Pulmonary artery endothelial cell (primary cell): ENCODE data around the gene TMEM87B. TPM values are rescaled to one million over a fixed set of nuclear protein-coding genes. Genes with fewer than 3 reads are reported as not detected.
"Not testable (repeated sequence)": the region's sequence is repeated elsewhere in the genome, so short reads cannot be mapped to it uniquely, and the experiment has no call there.

Source experiments
- DNase-seq: peaks from one replicate; pipeline ENCODE4 v3.0.0-alpha.2; 2011; ENCODE audit warnings: low read depth, low spot score
- total RNA-seq: library from RNA; depleted of rRNA; stranded (reverse); fragments of >200 nt; gene quantifications from 2 replicates; pipeline ENCODE4 v1.2.3, GENCODE V29; 2014

The TMEM87B gene
- total RNA-seq, 1 donor from 2014 or later = 30.2 TPM

GRCh38 chr2:112069794-112070193 is 14.7 kb downstream of the TMEM87B start:
- DNase-seq = not testable (repeated sequence)

GRCh38 chr2:112073875-112074274 is 18.8 kb downstream of the TMEM87B start:
- DNase-seq = no peak

- DNase-seq = no peak
Observed at GRCh38 chr2:112074506-112074905, 19.4 kb downstream of the TMEM87B start.

GRCh38 chr2:112075490-112076260 is 20.6 kb downstream of the TMEM87B start:
- no peak for DNase-seq

- DNase-seq = no peak
Observed at GRCh38 chr2:112077814-112078213, 22.7 kb downstream of the TMEM87B start.

- no peak for DNase-seq
Observed at GRCh38 chr2:112081262-112081661, 26.2 kb downstream of the TMEM87B start.

GRCh38 chr2:112084689-112085374 is 29.8 kb downstream of the TMEM87B start:
- no peak for DNase-seq

- DNase-seq = no peak
Observed at GRCh38 chr2:112085375-112085730, 30.3 kb downstream of the TMEM87B start.

- DNase-seq = no peak
Observed at GRCh38 chr2:112085916-112086669, 31.0 kb downstream of the TMEM87B start.

GRCh38 chr2:112087346-112088020 is 32.4 kb downstream of the TMEM87B start:
- DNase-seq = no peak

- DNase-seq = no peak
Observed at GRCh38 chr2:112089375-112089774, 34.3 kb downstream of the TMEM87B start.

- peak; percentile 87 for DNase-seq
Observed at GRCh38 chr2:112092286-112093041, 37.4 kb downstream of the TMEM87B start.

GRCh38 chr2:112093216-112093615 is 38.1 kb downstream of the TMEM87B start:
- no peak for DNase-seq

- no peak for DNase-seq
Observed at GRCh38 chr2:112095681-112096080, 40.6 kb downstream of the TMEM87B start.

GRCh38 chr2:112096098-112096497 is 41.0 kb downstream of the TMEM87B start:
- no peak for DNase-seq

- no peak for DNase-seq
Observed at GRCh38 chr2:112108178-112108832, 53.2 kb downstream of the TMEM87B start.

- no peak for DNase-seq
Observed at GRCh38 chr2:112109278-112109677, 54.2 kb downstream of the TMEM87B start.

- DNase-seq = no peak
Observed at GRCh38 chr2:112110966-112111365, 55.9 kb downstream of the TMEM87B start.

GRCh38 chr2:112113354-112113753 is 58.3 kb downstream of the TMEM87B start:
- DNase-seq = not testable (repeated sequence)

GRCh38 chr2:112118148-112118547 is 63.1 kb downstream of the TMEM87B start:
- DNase-seq = no peak
